GM12874 (cell line): ENCODE data around the gene OR13G1.

Source experiments
- TF ChIP-seq, protein P1 (sequence below): IDR thresholded peaks from 2 replicates; pipeline ENCODE4 v1.5.1; 2011; ENCODE audit warnings: low read depth, mild to moderate bottlenecking, control low read depth, low read length, moderate library complexity; ENCODE audit not compliant: insufficient read depth

The OR13G1 gene

DNA sequence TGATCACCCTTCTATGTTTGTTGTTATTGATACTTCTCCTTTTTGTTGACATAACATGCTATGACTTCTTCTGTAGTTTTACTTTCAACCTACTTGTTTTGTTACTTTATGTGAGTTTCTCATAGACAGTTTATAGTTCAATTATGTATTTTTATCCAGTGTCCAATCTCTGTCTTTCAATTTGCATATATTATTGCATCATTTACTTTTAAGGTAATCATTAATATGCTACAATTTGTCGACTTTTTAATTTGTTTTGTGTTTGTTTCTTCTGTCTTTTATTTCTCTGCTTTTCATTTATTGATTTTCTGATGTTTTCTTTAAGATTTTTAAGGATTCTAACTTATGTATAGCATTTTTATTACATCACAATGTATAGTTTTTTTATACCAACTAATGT is 10.3 kb downstream of the OR13G1 start:
- TF ChIP-seq, protein P1, sequence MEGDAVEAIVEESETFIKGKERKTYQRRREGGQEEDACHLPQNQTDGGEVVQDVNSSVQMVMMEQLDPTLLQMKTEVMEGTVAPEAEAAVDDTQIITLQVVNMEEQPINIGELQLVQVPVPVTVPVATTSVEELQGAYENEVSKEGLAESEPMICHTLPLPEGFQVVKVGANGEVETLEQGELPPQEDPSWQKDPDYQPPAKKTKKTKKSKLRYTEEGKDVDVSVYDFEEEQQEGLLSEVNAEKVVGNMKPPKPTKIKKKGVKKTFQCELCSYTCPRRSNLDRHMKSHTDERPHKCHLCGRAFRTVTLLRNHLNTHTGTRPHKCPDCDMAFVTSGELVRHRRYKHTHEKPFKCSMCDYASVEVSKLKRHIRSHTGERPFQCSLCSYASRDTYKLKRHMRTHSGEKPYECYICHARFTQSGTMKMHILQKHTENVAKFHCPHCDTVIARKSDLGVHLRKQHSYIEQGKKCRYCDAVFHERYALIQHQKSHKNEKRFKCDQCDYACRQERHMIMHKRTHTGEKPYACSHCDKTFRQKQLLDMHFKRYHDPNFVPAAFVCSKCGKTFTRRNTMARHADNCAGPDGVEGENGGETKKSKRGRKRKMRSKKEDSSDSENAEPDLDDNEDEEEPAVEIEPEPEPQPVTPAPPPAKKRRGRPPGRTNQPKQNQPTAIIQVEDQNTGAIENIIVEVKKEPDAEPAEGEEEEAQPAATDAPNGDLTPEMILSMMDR, result no peak

DNA sequence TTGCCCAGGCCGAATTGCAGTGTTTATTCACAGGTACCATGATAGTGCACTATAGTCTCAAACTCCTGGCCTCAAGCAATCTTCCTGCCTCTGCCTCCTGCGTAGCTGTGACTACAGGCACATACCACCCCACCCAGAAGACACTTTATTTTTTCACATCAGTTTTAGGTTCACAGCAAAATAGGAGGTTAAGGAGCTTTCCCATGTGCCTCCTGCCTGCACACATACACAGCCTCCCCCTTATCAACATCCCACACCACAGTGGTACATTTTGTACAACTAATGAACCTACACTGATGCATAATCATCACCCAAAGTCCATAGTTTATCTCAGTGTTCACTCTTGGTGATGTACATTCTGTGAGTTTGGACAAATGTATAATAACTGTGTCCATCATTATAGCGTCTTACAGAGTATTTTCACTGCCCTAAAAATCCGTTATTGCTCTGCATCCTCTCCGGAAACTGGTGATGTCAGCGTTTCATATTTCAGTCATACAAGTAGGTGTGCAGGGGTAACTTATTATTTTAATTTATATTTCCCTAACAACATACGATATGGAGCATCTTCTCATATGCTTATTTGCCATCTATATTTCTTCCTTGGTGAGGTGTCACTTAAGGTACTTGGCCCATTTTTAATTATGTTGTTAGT is 23.2 kb downstream of the OR13G1 start:
- TF ChIP-seq, protein P1, result no peak

- TF ChIP-seq, protein P1, result no peak
Measured at GRCh38 chr1:247653040-247653439, 26.5 kb downstream of the OR13G1 start.

DNA sequence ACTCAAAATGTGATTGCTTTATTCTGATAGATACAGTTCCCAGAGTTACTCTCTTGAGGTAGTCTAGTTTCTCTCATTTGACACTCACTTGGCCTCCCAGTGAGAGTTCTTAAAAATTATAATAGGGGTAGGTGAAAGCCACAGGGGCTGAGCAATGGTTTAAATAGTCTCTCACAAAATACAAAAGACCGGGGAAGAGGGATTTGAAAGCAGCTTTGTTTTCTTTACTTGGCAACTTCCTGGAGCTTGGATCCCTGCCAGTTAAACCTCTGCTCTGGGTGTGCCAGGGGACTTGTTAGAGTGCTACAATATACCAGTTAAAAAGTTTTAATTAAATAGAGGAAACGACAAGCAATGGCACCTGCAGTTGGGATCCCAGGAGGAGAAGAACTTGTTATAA is 31.7 kb downstream of the OR13G1 start:
- TF ChIP-seq, protein P1, result no peak

- TF ChIP-seq, protein P1, result no peak
Measured at GRCh38 chr1:247646867-247647266, 32.7 kb downstream of the OR13G1 start.

DNA sequence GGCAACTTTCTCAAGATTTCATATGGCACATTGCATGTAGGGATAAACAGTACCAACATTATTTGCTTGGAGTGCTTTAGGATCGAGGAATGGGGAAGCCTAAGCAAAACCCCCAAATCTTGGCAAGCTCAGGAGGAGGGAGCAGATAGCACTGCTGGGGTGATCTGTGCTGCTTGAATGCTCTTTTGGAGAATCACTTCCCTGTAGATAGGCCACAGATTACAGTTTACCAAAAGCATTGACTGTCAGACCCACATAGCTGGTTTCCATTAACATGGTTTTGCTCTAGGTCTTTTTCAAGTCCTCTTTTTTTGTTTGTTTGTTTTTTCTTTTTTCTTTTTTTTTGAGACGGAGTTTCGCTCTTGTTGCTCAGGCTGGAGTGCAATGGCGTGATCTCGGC is 36.8 kb downstream of the OR13G1 start:
- TF ChIP-seq, protein P1, result no peak

DNA sequence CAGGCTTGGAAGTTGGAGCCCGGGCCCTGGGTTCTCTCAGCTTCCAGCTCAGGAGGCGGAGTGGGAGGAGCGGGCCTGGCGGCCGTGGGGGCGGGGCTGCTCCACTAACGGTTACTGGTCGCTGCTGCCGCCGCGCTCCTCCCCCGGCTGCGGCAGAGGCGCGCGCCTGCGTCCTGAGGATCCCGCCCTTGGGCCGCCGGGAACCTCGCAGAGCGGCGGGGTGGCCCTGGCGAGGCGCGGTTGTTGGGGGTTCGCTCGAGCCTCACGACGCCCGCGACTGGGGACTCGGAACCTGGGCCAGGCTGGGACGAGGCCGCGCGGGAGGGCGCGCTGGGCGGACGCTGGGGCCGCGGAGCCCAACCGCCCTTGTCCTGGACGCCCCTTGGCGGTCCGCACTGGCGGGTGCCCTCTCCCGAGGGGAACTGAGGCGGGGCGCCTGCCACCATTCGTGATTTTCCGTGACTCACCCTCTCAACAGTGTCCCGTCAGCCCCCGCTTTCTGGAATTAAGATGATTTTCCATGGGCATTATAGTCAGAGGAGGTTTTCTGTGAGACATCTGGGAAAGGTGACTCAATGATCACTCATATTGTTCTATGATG is 40.1 kb downstream of the OR13G1 start:
- TF ChIP-seq, protein P1, result no peak
